Testis (tissue), 3 donors: ENCODE data around the gene PRELP. TPM values are rescaled to one million over a fixed set of nuclear protein-coding genes. Genes with fewer than 3 reads are reported as not detected.

Experiments used
- DNase-seq: peaks from one replicate; pipeline ENCODE4 v3.0.0-alpha.2; 2019
- H3K27ac ChIP-seq, 2 donors: fragments of 200-600 bp; sonication (generic); one replicate each; pipeline ENCODE4 v1.5.1; 2019
- H3K27me3 ChIP-seq: fragments of 200-600 bp; sonication (generic); one replicate; pipeline ENCODE4 v1.5.1; 2019
- H3K36me3 ChIP-seq: fragments of 200-600 bp; sonication (generic); one replicate; pipeline ENCODE4 v1.5.1; 2017; ENCODE audit warnings: low read depth; ENCODE audit errors: missing control alignments
- H3K4me1 ChIP-seq: fragments of 200-600 bp; sonication (generic); one replicate; pipeline ENCODE4 v1.5.1; 2019
- H3K4me3 ChIP-seq, 2 donors: fragments of 200-600 bp; sonication (generic); one replicate each; pipeline ENCODE4 v1.5.1; 2017 to 2019
- H3K9me3 ChIP-seq: fragments of 200-600 bp; sonication (generic); one replicate; pipeline ENCODE4 v1.5.1; 2017
- POLR2A ChIP-seq: fragments of 450-650 bp; IDR thresholded peaks from one replicate; pipeline ENCODE4 v1.6.1; 2017; ENCODE audit warnings: antibody characterized with exemption, mild to moderate bottlenecking, moderate library complexity
- WGBS, 2 donors: methylation state at CpG; one replicate each; pipeline ENCODE4 v1.1.5; 2018; 5-methylcytosine and 5-hydroxymethylcytosine counted together
- intact Hi-C: fragments of 100-400 bp; cut with DNase I; formaldehyde crosslinking; loops from one replicate; pipeline ENCODE4 v1.15.1; 2023; ENCODE audit warnings: low total_unique reads
- polyA plus RNA-seq: library from polyadenylated mRNA; stranded (reverse); fragments of 350-450 nt; fragmentation: Illumina TruSeq; extraction: RNeasy Lipid Tissue Mini Kit (QIAGEN cat#74804); gene quantifications from one replicate; pipeline ENCODE4 v1.2.3, GENCODE V29; 2014; ENCODE audit warnings: low read depth, low replicate concordance; ENCODE audit not compliant: insufficient read depth
- total RNA-seq, 2 donors: library from RNA; depleted of rRNA; stranded (reverse); fragments of >200 nt; gene quantifications; one replicate each; pipeline ENCODE4 v1.2.3, GENCODE V29; 2016
- TF ChIP-seq, protein P1 (sequence below), 3 experiments: fragments of 450-650 bp in 2 of 3; fragments of 200-600 bp in 1 of 3; sonication (generic) in 1 of 3; IDR thresholded peaks; one replicate each; pipeline ENCODE4 v1.5.1; 2016 to 2019; ENCODE audit warnings: antibody characterized with exemption in 3 of 3, mild to moderate bottlenecking in 2 of 3, moderate library complexity in 1 of 3

PRELP gene
- total and polyA plus RNA-seq, 3 donors from 2014 or later: 9.6 to 26.5 (median 10.0) TPM

GRCh38 chr1:203480084-203480483 is 4.5 kb downstream of the PRELP start:
- no peaks in the 10 kb centered on the region for H3K36me3 ChIP-seq
- no peak for DNase-seq
- WGBS, 2 donors: 46 to 70% methylated on average over 2 of the region's 2 CpGs

DNA sequence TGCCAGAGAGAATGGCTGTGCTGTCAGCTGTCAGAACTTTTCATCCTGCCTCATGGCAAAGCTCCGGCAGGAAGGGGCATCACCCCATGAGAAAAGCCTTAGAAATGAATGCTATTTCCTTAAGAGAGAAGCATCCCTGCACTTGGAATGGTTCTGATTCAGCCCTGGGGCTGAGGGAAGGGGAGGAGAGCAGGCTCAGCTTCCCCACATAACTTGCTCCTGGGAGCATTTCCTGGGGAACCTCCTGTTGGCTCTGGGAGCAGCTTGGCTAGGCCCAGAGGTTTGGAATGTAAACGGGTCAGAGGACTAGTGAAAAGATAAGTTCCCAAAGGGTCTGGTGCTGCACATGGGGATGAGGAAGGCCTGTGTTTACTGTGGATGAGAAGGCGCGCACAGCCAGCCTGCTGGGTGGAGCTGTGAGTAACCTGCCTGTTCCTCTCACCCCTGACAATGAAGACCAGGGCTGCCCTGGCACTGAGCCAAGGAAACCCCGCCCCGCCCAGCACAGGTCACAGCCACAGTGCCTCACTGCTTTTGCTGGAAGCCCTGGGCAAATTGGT is 5.0 kb downstream of the PRELP start:
- H3K4me1 ChIP-seq: no peaks in the 10 kb centered on the region
- no peaks in the 10 kb centered on the region for H3K36me3 ChIP-seq
- TF ChIP-seq, protein P1, sequence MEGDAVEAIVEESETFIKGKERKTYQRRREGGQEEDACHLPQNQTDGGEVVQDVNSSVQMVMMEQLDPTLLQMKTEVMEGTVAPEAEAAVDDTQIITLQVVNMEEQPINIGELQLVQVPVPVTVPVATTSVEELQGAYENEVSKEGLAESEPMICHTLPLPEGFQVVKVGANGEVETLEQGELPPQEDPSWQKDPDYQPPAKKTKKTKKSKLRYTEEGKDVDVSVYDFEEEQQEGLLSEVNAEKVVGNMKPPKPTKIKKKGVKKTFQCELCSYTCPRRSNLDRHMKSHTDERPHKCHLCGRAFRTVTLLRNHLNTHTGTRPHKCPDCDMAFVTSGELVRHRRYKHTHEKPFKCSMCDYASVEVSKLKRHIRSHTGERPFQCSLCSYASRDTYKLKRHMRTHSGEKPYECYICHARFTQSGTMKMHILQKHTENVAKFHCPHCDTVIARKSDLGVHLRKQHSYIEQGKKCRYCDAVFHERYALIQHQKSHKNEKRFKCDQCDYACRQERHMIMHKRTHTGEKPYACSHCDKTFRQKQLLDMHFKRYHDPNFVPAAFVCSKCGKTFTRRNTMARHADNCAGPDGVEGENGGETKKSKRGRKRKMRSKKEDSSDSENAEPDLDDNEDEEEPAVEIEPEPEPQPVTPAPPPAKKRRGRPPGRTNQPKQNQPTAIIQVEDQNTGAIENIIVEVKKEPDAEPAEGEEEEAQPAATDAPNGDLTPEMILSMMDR (IDR thresholded peaks at IDR 0.05): no peak
- no peak for TF ChIP-seq POLR2A
- no peak overlapping the region for H3K4me3 ChIP-seq
- no peaks in the 10 kb centered on the region for H3K9me3 ChIP-seq
- intact Hi-C loops: loop anchor here (10.0 kb wide), 3 partner anchors 106 to 206 kb away; no protein-coding TSS in a partner anchor
- WGBS, 2 donors: 29 to 56% methylated on average over 6 of the region's 6 CpGs
- no peaks in the 10 kb centered on the region for H3K27me3 ChIP-seq
- peak; percentile 60 for DNase-seq
- H3K27ac ChIP-seq: peak overlapping the region; percentile 60 to 77

More at GRCh38 chr1:203480084-203480483, 4.5 kb downstream of the PRELP start:
- H3K9me3 ChIP-seq: no peaks in the 10 kb centered on the region
- peaks cover 3% of the 10 kb centered on the region for H3K4me1 ChIP-seq
- H3K27me3 ChIP-seq: no peaks in the 10 kb centered on the region
- intact Hi-C loops: loop anchor here (10.0 kb wide), 3 partner anchors 105 to 205 kb away; no protein-coding TSS in a partner anchor
- peak overlapping the region; percentile 60 to 77 for H3K27ac ChIP-seq
- no peak overlapping the region for H3K4me3 ChIP-seq
- TF ChIP-seq, protein P1 (IDR thresholded peaks at IDR 0.05): no peak
- no peak for TF ChIP-seq POLR2A

GRCh38 chr1:203481196-203481595 is 5.6 kb downstream of the PRELP start:
- Histone ChIP-seq H3K27me3 (no peaks in the 10 kb centered on the region), H3K4me3 (no peak overlapping the region), H3K9me3 (no peaks in the 10 kb centered on the region), H3K36me3 (no peaks in the 10 kb centered on the region), H3K27ac (peak overlapping the region; percentile 60 to 77), H3K4me1 (no peaks in the 10 kb centered on the region)
- DNase-seq: no peak
- whole genome bisulfite sequencing, 2 donors: 58 to 70% methylated on average over 1 of the region's 1 CpG
- intact Hi-C loops: loop anchor here (10.0 kb wide), 3 partner anchors 106 to 206 kb away; no protein-coding TSS in a partner anchor
- TF ChIP-seq, protein P1 (IDR thresholded peaks at IDR 0.05): no peak
- no peak for TF ChIP-seq POLR2A

DNA sequence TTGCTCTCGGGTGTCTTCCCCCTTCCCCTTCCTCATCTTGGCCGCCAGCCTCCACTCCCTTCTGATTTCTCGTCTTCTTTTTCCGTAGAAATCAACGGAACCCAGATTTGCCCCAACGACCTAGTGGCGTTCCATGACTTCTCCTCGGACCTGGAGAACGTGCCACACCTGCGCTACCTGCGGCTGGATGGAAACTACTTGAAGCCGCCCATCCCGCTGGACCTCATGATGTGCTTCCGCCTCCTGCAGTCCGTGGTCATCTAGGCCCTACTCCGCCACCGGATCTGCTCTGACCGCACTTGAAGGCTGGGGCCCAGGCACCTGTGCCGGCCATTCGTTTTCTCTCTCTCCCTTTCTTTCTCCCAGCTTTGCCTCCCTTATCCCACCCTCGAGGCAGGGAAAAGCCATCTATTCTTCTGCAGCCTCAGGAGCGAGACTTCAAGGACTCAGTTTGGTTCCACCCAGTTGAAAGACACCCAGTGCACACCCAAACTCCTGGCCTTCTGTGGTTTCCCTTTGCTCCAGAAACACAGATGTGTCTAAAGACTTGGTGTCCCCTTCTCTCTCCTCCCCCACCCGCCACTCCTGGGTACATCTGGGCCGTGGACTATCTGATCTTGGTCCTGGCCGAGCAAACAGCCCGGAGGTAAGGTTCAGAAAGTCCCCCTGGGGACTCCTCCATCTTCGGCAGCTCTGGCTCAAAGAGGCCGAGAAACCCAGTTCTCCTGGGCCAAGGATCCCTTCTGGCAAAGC is 11.2 kb downstream of the PRELP start:
- Histone ChIP-seq H3K27ac (peak overlapping the region; percentile 81 to 82), H3K4me3 (peak overlapping the region; percentile 13 to 50), H3K27me3 (no peaks in the 10 kb centered on the region), H3K36me3 (no peaks in the 10 kb centered on the region), H3K4me1 (peaks cover 13% of the 10 kb centered on the region), H3K9me3 (no peaks in the 10 kb centered on the region)
- peak; percentile 67 for DNase-seq
- intact Hi-C loops: loop anchor here (10.0 kb wide), 3 partner anchors 112 to 212 kb away; no protein-coding TSS in a partner anchor
- TF ChIP-seq, protein P1 (IDR thresholded peaks at IDR 0.05): no peak
- TF ChIP-seq POLR2A: no peak
- 56 to 64% methylated on average over 28 of the region's 28 CpGs for WGBS, 2 donors
